GM13977 (cell line): ENCODE measurements around the gene C6orf62.
"Not testable (repeated sequence)": the region's sequence is repeated elsewhere in the genome, so short reads cannot be mapped to it uniquely, and the experiment has no call there.

ENCODE experiments used
- DNase-seq: peaks from one replicate; pipeline ENCODE4 v3.0.0; 2012; ENCODE audit warnings: low spot score
- CTCF ChIP-seq: IDR thresholded peaks from 2 replicates; pipeline ENCODE4 v1.5.1; 2012; ENCODE audit warnings: mild to moderate bottlenecking, control low read depth; ENCODE audit not compliant: insufficient read depth; ENCODE audit errors: extremely low read depth, missing control alignments
- in situ Hi-C: fragments of 300-500 bp; cut with MboI; formaldehyde crosslinking; loops from one replicate; pipeline ENCODE4 v1.12.0; 2022; ENCODE audit warnings: low sequenced_read_pairs, low pct_unique_long_range_greater_than_20kb, mixed read lengths, inconsistent platforms; ENCODE audit not compliant: unreplicated experiment

Gene C6orf62

GRCh38 chr6:24667378-24667803 is 51.6 kb downstream of the C6orf62 start:
- no peak for TF ChIP-seq CTCF
- DNase-seq = peak; percentile 12
- in situ Hi-C loops = no loop called here

GRCh38 chr6:24666641-24667377 is 52.1 kb downstream of the C6orf62 start, which contains the start of the genes ACOT13 and TDP2:
Gene ACOT13 (plus strand): TSS chr6:24667077. CDS start chr6:24667264, 187 bp downstream.
Gene TDP2 (minus strand): TSS chr6:24666899. CDS start chr6:24666862, 37 bp downstream.
- TF ChIP-seq CTCF = peak; percentile 35
- DNase-seq = peak; percentile 91
- in situ Hi-C loops = no loop called here

- in situ Hi-C loops = no loop called here
- TF ChIP-seq CTCF = no peak
- peak; percentile 28 for DNase-seq
Observed at GRCh38 chr6:24666097-24666640, 52.8 kb downstream of the C6orf62 start.

GRCh38 chr6:24664046-24664987 is 54.6 kb downstream of the C6orf62 start:
- in situ Hi-C loops = no loop called here
- no peak for DNase-seq
- TF ChIP-seq CTCF = no peak

- TF ChIP-seq CTCF = no peak
- DNase-seq = no peak
- in situ Hi-C loops = no loop called here
Observed at GRCh38 chr6:24663189-24663588, 55.8 kb downstream of the C6orf62 start.

- DNase-seq = no peak
- no peak for TF ChIP-seq CTCF
- in situ Hi-C loops = no loop called here
Observed at GRCh38 chr6:24662236-24662635, 56.7 kb downstream of the C6orf62 start.

- DNase-seq, in situ Hi-C loops: not testable (repeated sequence)
Observed at GRCh38 chr6:24661759-24662158, 57.2 kb downstream of the C6orf62 start.
